Measurements from ENCODE around the gene CDH23. TPM values are rescaled to one million over a fixed set of nuclear protein-coding genes. Genes with fewer than 3 reads are reported as not detected.

The CDH23 gene
- total RNA-seq, 1 donor from 2014 or later = 0.29 TPM

GRCh38 chr10:71466330-71466729, 69.6 kb downstream of the CDH23 start:
- H3K9me3 Mint-ChIP-seq = no peaks in the 10 kb centered on the region
- ATAC-seq (ENCODE audit: low read depth) (no peak), DNase-seq (no peak)
- no peak overlapping the region for H3K4me3 Mint-ChIP-seq
- H3K27me3 Mint-ChIP-seq = peaks cover 7% of the 10 kb centered on the region
- H3K27ac Mint-ChIP-seq = no peak overlapping the region
- intact Hi-C loops (cut with micrococcal nuclease) = no loop called here
- POLR2A ChIA-PET = no interaction called here
- no peak for TF ChIP-seq CTCF (IDR thresholded peaks at IDR 0.05)
- no peaks in the 10 kb centered on the region for H3K4me1 Mint-ChIP-seq
- CTCF ChIA-PET = no interaction called here
- H3K36me3 Mint-ChIP-seq (ENCODE audit: low read depth) = no peaks in the 10 kb centered on the region

GRCh38 chr10:71467161-71467560, 70.4 kb downstream of the CDH23 start:
- H3K27ac Mint-ChIP-seq = no peak overlapping the region
- TF ChIP-seq CTCF (IDR thresholded peaks at IDR 0.05) = no peak
- H3K4me3 Mint-ChIP-seq = no peak overlapping the region
- ChIA-PET CTCF (no interaction called here), POLR2A (no interaction called here)
- H3K4me1 Mint-ChIP-seq = no peaks in the 10 kb centered on the region
- H3K36me3 Mint-ChIP-seq (ENCODE audit: low read depth) = no peaks in the 10 kb centered on the region
- peaks cover 5% of the 10 kb centered on the region for H3K27me3 Mint-ChIP-seq
- no peak for DNase-seq
- no peak for ATAC-seq (ENCODE audit: low read depth)
- intact Hi-C loops (cut with micrococcal nuclease) = no loop called here
- no peaks in the 10 kb centered on the region for H3K9me3 Mint-ChIP-seq

- no peak for TF ChIP-seq CTCF (IDR thresholded peaks at IDR 0.05)
- Mint-ChIP-seq H3K4me3 (no peak overlapping the region), H3K36me3 (ENCODE audit: low read depth) (no peaks in the 10 kb centered on the region), H3K9me3 (no peaks in the 10 kb centered on the region), H3K4me1 (no peaks in the 10 kb centered on the region), H3K27ac (no peak overlapping the region), H3K27me3 (peaks cover 5% of the 10 kb centered on the region)
- intact Hi-C loops (cut with micrococcal nuclease) = no loop called here
- CTCF ChIA-PET = interaction anchor here (0.9 kb wide), 1 partner anchor 102 kb away, joined by 3 read pairs; no protein-coding TSS in a partner anchor
- POLR2A ChIA-PET = no interaction called here
- no peak for ATAC-seq (ENCODE audit: low read depth)
- DNase-seq = no peak
Observed at GRCh38 chr10:71467569-71468362, 71.0 kb downstream of the CDH23 start.

- POLR2A ChIA-PET = no interaction called here
- ATAC-seq (ENCODE audit: low read depth) (no peak), DNase-seq (no peak)
- TF ChIP-seq CTCF (IDR thresholded peaks at IDR 0.05) = no peak
- Mint-ChIP-seq H3K27me3 (peaks cover 5% of the 10 kb centered on the region), H3K27ac (no peak overlapping the region), H3K9me3 (no peaks in the 10 kb centered on the region), H3K36me3 (ENCODE audit: low read depth) (no peaks in the 10 kb centered on the region), H3K4me1 (no peaks in the 10 kb centered on the region), H3K4me3 (no peak overlapping the region)
- CTCF ChIA-PET = interaction anchor here (0.9 kb wide), 1 partner anchor 101 kb away, joined by 3 read pairs; no protein-coding TSS in a partner anchor
- intact Hi-C loops (cut with micrococcal nuclease) = no loop called here
Observed at GRCh38 chr10:71468363-71469094, 71.8 kb downstream of the CDH23 start.

GRCh38 chr10:71471006-71471405, 74.3 kb downstream of the CDH23 start:
- CTCF ChIA-PET = no interaction called here
- POLR2A ChIA-PET = no interaction called here
- Mint-ChIP-seq H3K27me3 (no peaks in the 10 kb centered on the region), H3K4me1 (peaks cover 15% of the 10 kb centered on the region), H3K36me3 (ENCODE audit: low read depth) (no peaks in the 10 kb centered on the region), H3K4me3 (no peak overlapping the region), H3K9me3 (no peaks in the 10 kb centered on the region), H3K27ac (no peak overlapping the region)
- intact Hi-C loops (cut with micrococcal nuclease) = no loop called here
- no peak for DNase-seq
- no peak for ATAC-seq (ENCODE audit: low read depth)
- no peak for TF ChIP-seq CTCF (IDR thresholded peaks at IDR 0.05)

All from activated B cell treated with CpG ODN at 0.5 μM for 24 hours (primary cell).